Osteoblast (primary cell): Measurements from ENCODE around the gene PARD3. TPM values are rescaled to one million over a fixed set of nuclear protein-coding genes. Genes with fewer than 3 reads are reported as not detected.
A peak's percentile ranks its signal among the peaks of the same experiment; 100 is the strongest.

Source experiments
- DNase-seq: peaks from one replicate; pipeline ENCODE4 v3.0.0; 2011; ENCODE audit warnings: low spot score, mixed read lengths; ENCODE audit not compliant: insufficient read length; ENCODE audit errors: missing footprints
- H2AFZ ChIP-seq: 2 replicates; pipeline ENCODE4 v1.6.0; 2011; ENCODE audit warnings: mild to moderate bottlenecking, low read length
- H3K27ac ChIP-seq: 2 replicates; pipeline ENCODE4 v1.5.1; 2011; ENCODE audit warnings: mild to moderate bottlenecking, low read depth, low read length, moderate library complexity
- H3K27me3 ChIP-seq: 2 replicates; pipeline ENCODE4 v1.6.0; 2012; ENCODE audit warnings: mild to moderate bottlenecking, control low read depth, inconsistent platforms, low read length, moderate library complexity; ENCODE audit not compliant: insufficient read depth
- H3K36me3 ChIP-seq: 2 replicates; pipeline ENCODE4 v1.5.1; 2011; ENCODE audit warnings: mild to moderate bottlenecking, low read length, control low read depth, moderate library complexity; ENCODE audit not compliant: insufficient read depth
- H3K4me1 ChIP-seq: 2 replicates; pipeline ENCODE4 v1.5.1; 2011; ENCODE audit warnings: mild to moderate bottlenecking, low read length, control low read depth, moderate library complexity; ENCODE audit not compliant: insufficient read depth
- H3K4me2 ChIP-seq: 2 replicates; pipeline ENCODE4 v1.6.0; 2011; ENCODE audit warnings: mild to moderate bottlenecking, low read length; ENCODE audit not compliant: insufficient read depth
- H3K4me3 ChIP-seq: fragments of 200-600 bp; sonication (generic); 3 replicates; pipeline ENCODE4 v1.5.1; 2012; ENCODE audit warnings: mild to moderate bottlenecking, low read length, inconsistent platforms; ENCODE audit not compliant: insufficient read depth
- H3K79me2 ChIP-seq: 2 replicates; pipeline ENCODE4 v1.6.0; 2012; ENCODE audit warnings: mild to moderate bottlenecking, low read length, control low read depth, inconsistent platforms; ENCODE audit not compliant: insufficient read depth
- H3K9me3 ChIP-seq: 2 replicates; pipeline ENCODE4 v1.5.1; 2011; ENCODE audit warnings: low read depth, low read length, control low read depth
- H4K20me1 ChIP-seq: 2 replicates; pipeline ENCODE4 v1.6.0; 2012; ENCODE audit warnings: mild to moderate bottlenecking, low read length, control low read depth; ENCODE audit not compliant: insufficient read depth
- CTCF ChIP-seq: IDR thresholded peaks from 2 replicates; pipeline ENCODE4 v1.5.1; 2011; ENCODE audit warnings: mild to moderate bottlenecking, low read depth, low read length, moderate library complexity; ENCODE audit errors: extremely low read depth
- total RNA-seq: library from RNA; depleted of rRNA; stranded (reverse); fragments of >200 nt; gene quantifications from 2 replicates; pipeline ENCODE4 v1.2.3, GENCODE V29; 2012

Gene PARD3
- total RNA-seq, 1 donor = 71.7 TPM

GRCh38 chr10:34408381-34408780 is 406.7 kb downstream of the PARD3 start:
- no peaks in the 10 kb centered on the region for H3K9me3 ChIP-seq
- TF ChIP-seq CTCF = no peak
- H3K36me3 ChIP-seq = no peaks in the 10 kb centered on the region
- no peaks in the 10 kb centered on the region for H3K79me2 ChIP-seq
- H3K27ac ChIP-seq = no peak overlapping the region
- H2AFZ ChIP-seq = no peak overlapping the region
- DNase-seq = no peak
- H3K4me2 ChIP-seq = no peak overlapping the region
- peaks cover 13% of the 10 kb centered on the region for H3K4me1 ChIP-seq
- H3K27me3 ChIP-seq = no peaks in the 10 kb centered on the region
- no peaks in the 10 kb centered on the region for H4K20me1 ChIP-seq
- H3K4me3 ChIP-seq = no peak overlapping the region

GRCh38 chr10:34407324-34407805 is 407.7 kb downstream of the PARD3 start:
- Histone ChIP-seq H4K20me1 (no peaks in the 10 kb centered on the region), H3K9me3 (no peaks in the 10 kb centered on the region), H3K79me2 (no peaks in the 10 kb centered on the region), H3K27ac (no peak overlapping the region), H3K36me3 (no peaks in the 10 kb centered on the region), H3K4me2 (peak overlapping the region; percentile 28), H3K27me3 (no peaks in the 10 kb centered on the region), H3K4me1 (peaks cover 13% of the 10 kb centered on the region), H2AFZ (no peak overlapping the region), H3K4me3 (no peak overlapping the region)
- no peak for TF ChIP-seq CTCF
- peak; percentile 25 for DNase-seq

GRCh38 chr10:34406463-34407323 is 408.4 kb downstream of the PARD3 start:
- TF ChIP-seq CTCF = no peak
- Histone ChIP-seq H3K27me3 (no peaks in the 10 kb centered on the region), H3K4me1 (peaks cover 13% of the 10 kb centered on the region), H3K9me3 (no peaks in the 10 kb centered on the region), H4K20me1 (no peaks in the 10 kb centered on the region), H2AFZ (no peak overlapping the region), H3K27ac (no peak overlapping the region), H3K36me3 (no peaks in the 10 kb centered on the region), H3K79me2 (no peaks in the 10 kb centered on the region), H3K4me2 (no peak overlapping the region), H3K4me3 (no peak overlapping the region)
- DNase-seq = no peak
